OCI-LY3 (cell line): Measurements from ENCODE around the gene MYO15B.

ENCODE experiments used
- EZH2phosphoT487 ChIP-seq: fragments of 200-600 bp; shearing (Covaris generic); IDR thresholded peaks from 2 replicates; pipeline ENCODE4 v1.6.1; 2018; ENCODE audit warnings: antibody characterized with exemption, mixed run types, low read depth
- TF ChIP-seq, protein P1 (sequence below): fragments of 200-600, 300-600 bp; sonication (generic); IDR thresholded peaks from 2 replicates; pipeline ENCODE4 v1.5.1; 2014; ENCODE audit warnings: antibody characterized with exemption, low read length, low read depth

DNA sequence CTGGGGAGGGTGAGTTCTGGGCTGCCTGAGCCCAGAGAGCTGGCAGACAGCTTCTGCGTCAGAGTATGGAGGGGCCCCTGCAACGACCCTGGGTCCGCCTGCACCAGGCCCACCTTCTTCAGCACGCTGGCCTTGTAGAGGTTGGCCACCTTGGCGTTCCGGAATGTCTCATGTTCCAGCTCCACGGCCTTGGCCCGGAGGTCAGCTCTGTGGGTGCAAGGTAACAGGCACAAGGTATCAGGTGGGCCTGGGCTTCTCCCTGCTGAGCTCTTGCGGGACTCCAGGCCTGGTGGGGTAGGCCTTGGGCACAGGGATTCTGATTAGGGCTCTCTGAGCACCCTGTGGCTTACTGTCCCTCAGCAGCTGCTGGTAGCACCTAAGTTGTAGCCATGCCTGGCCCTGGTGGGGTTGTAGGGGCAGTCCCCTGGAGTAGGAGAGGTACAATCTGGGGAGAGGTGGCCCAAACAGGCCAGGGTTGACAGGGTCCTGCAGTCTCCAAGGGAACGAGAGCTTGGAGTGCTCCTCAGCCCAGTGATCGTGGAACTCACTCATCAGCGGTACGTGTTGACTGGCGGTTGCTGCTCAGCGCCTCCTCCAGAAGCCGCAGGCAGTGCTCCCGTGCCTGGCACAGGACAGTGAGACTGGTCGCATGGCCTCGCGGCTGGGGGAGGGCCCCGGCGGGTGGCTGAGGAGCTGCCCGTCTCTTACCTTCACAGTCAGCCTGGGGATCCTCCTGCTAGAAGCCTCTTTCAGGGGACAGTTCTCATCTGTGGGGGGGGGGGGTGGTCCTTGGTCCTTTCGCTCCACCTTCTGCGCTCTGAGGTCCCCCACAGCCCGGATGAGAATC lies 42.7 kb downstream of the MYO15B start:
- TF ChIP-seq, protein P1, sequence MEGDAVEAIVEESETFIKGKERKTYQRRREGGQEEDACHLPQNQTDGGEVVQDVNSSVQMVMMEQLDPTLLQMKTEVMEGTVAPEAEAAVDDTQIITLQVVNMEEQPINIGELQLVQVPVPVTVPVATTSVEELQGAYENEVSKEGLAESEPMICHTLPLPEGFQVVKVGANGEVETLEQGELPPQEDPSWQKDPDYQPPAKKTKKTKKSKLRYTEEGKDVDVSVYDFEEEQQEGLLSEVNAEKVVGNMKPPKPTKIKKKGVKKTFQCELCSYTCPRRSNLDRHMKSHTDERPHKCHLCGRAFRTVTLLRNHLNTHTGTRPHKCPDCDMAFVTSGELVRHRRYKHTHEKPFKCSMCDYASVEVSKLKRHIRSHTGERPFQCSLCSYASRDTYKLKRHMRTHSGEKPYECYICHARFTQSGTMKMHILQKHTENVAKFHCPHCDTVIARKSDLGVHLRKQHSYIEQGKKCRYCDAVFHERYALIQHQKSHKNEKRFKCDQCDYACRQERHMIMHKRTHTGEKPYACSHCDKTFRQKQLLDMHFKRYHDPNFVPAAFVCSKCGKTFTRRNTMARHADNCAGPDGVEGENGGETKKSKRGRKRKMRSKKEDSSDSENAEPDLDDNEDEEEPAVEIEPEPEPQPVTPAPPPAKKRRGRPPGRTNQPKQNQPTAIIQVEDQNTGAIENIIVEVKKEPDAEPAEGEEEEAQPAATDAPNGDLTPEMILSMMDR: no peak
- no peak for TF ChIP-seq EZH2phosphoT487
